ENCODE results near the gene TNC.
A peak's percentile ranks its signal among the peaks of the same experiment; 100 is the strongest.

Gene TNC

GRCh38 chr9:115098226-115098965 is 19.6 kb downstream of the TNC start:
- DNase-seq, result peak; percentile 82

- DNase-seq, result no peak
Measured at GRCh38 chr9:115093520-115093919, 24.4 kb downstream of the TNC start.

GRCh38 chr9:115090486-115090885 is 27.5 kb downstream of the TNC start:
- no peak for DNase-seq

GRCh38 chr9:115088860-115089259 is 29.1 kb downstream of the TNC start:
- no peak for DNase-seq

GRCh38 chr9:115086886-115087285 is 31.1 kb downstream of the TNC start:
- no peak for DNase-seq

GRCh38 chr9:115086461-115086860 is 31.5 kb downstream of the TNC start:
- no peak for DNase-seq

- DNase-seq, result no peak
Measured at GRCh38 chr9:115085773-115086377, 32.1 kb downstream of the TNC start.

- DNase-seq, result no peak
Measured at GRCh38 chr9:115084709-115085108, 33.2 kb downstream of the TNC start.

GRCh38 chr9:115084157-115084556 is 33.8 kb downstream of the TNC start:
- DNase-seq, result no peak

- no peak for DNase-seq
Measured at GRCh38 chr9:115080242-115080641, 37.7 kb downstream of the TNC start.

GRCh38 chr9:115079156-115079555 is 38.8 kb downstream of the TNC start:
- DNase-seq, result no peak

- DNase-seq, result no peak
Measured at GRCh38 chr9:115073456-115073855, 44.5 kb downstream of the TNC start.

- peak; percentile 24 for DNase-seq
Measured at GRCh38 chr9:115071176-115071575, 46.8 kb downstream of the TNC start.

GRCh38 chr9:115069771-115070170 is 48.2 kb downstream of the TNC start:
- no peak for DNase-seq

GRCh38 chr9:115069302-115069701 is 48.7 kb downstream of the TNC start:
- no peak for DNase-seq

GRCh38 chr9:115068031-115068430 is 49.9 kb downstream of the TNC start:
- DNase-seq, result no peak

- peak; percentile 58 for DNase-seq
Measured at GRCh38 chr9:115063058-115063845, 54.7 kb downstream of the TNC start.

- DNase-seq, result peak; percentile 80
Measured at GRCh38 chr9:115058684-115059315, 59.2 kb downstream of the TNC start.

- no peak for DNase-seq
Measured at GRCh38 chr9:115058175-115058574, 59.8 kb downstream of the TNC start.

- peak; percentile 36 for DNase-seq
Measured at GRCh38 chr9:115057559-115057958, 60.4 kb downstream of the TNC start.

GRCh38 chr9:115050002-115050490 is 67.9 kb downstream of the TNC start:
- DNase-seq, result no peak

GRCh38 chr9:115046824-115047223 is 71.1 kb downstream of the TNC start:
- no peak for DNase-seq

GRCh38 chr9:115046199-115046598 is 71.8 kb downstream of the TNC start:
- no peak for DNase-seq

Data from fibroblast of skin of right quadriceps (primary cell).